Motor neuron (in vitro differentiated cells): ENCODE results near the gene SEPTIN6. TPM values are rescaled to one million over a fixed set of nuclear protein-coding genes. Genes with fewer than 3 reads are reported as not detected.
"Not testable (repeated sequence)": the region's sequence is repeated elsewhere in the genome, so short reads cannot be mapped to it uniquely, and the experiment has no call there.

Experiments used
- ATAC-seq, 8 experiments: fragments of 200-7000 bp; cut with Tn5 transposase; replicated peaks in 6 of 8; 2 replicates each; pipeline ENCODE4 v1.8.0; 2021; ENCODE audit warnings: mild to moderate bottlenecking in 8 of 8, moderate library complexity in 8 of 8
- H3K27ac ChIP-seq, 2 donors: fragments of 250-450 bp; sonication (Bioruptor Pico); 2 replicates each; pipeline ENCODE4 v1.9.0; 2021; ENCODE audit warnings: antibody characterized with exemption in 2 of 2, mild to moderate bottlenecking in 2 of 2, moderate library complexity in 1 of 2
- H3K4me1 ChIP-seq, 2 donors: fragments of 250-450 bp; sonication (Bioruptor Pico); replicated peaks in 1 of 2; 2 replicates each; pipeline ENCODE4 v1.6.1; 2021; ENCODE audit warnings: antibody characterized with exemption in 2 of 2, mild to moderate bottlenecking in 2 of 2, moderate library complexity in 1 of 2
- H3K4me3 ChIP-seq, 5 donors: fragments of 250-450 bp; sonication (Bioruptor Pico); 2 replicates each; pipeline ENCODE4 v1.9.0; 2021; ENCODE audit warnings: antibody characterized with exemption in 5 of 5, mild to moderate bottlenecking in 5 of 5, moderate library complexity in 4 of 5
- WGBS, 10 experiments: fragments of 450-650 bp; shearing (Covaris generic); methylation state at CpG; one replicate each; pipeline ENCODE4 v1.0.0; 2022; 5-methylcytosine and 5-hydroxymethylcytosine counted together
- in situ Hi-C, 9 experiments: fragments of 400-800 bp; cut with MboI; loops; one replicate each; pipeline ENCODE4 v1.15.0; 2021; ENCODE audit warnings: low sequenced_read_pairs in 9 of 9, low pct_unique_long_range_greater_than_20kb in 2 of 9; ENCODE audit not compliant: unreplicated experiment in 9 of 9
- total RNA-seq, 8 experiments: library from RNA; unstranded; fragments of 300-600 nt; gene quantifications; 2 replicates each; pipeline versions ENCODE4 v1.2.3 to v1.2.4, GENCODE V29; 2022

The SEPTIN6 gene
- total RNA-seq, 8 experiments from 2014 or later, result 35.4 to 96.5 (median 68.9) TPM

DNA sequence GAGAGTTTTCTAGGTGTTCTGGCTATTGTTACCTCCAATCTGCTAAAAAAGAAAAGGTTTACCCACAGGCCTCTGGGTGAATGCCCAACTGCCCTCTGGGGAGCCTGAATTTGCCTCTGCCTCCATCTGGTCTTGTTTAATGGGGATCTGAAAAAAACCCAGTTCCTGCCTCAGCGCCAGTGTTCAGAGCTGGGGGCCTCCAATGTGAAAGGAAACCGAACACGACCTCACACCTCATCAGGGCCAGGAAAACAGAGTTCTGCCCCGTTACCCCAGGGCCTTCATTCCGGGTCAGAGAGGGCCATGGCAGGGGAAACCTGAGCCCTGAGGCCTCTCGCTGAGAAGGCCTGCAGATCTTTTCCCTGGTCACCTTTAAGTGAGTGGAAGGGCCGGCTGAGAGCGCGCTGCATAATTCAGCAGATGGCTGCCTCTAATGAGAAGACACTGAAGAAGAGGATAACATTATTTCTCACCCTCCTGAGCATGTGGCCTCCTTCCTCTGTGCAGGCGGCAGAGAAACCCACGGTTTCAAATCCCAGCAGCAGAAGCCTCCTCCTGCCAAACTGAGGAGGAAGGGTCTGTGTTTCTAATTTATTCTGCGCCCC is 6.8 kb downstream of the SEPTIN6 start:
- ATAC-seq, result peak; percentile 15 to 65 (median 46)
- Histone ChIP-seq H3K4me1 (peaks cover 19 to 31% of the 10 kb centered on the region in 2 donors), H3K4me3 (no peak overlapping the region), H3K27ac (peak overlapping the region in 1 of 2 donors; percentile 11)
- WGBS, 10 experiments, result 23 to 80% (median 47%) methylated on average over 1 to 12 of the region's 12 CpGs; no CpG with 5 or more reads in 7 of the 10 experiments
- in situ Hi-C loops, result no loop called here

DNA sequence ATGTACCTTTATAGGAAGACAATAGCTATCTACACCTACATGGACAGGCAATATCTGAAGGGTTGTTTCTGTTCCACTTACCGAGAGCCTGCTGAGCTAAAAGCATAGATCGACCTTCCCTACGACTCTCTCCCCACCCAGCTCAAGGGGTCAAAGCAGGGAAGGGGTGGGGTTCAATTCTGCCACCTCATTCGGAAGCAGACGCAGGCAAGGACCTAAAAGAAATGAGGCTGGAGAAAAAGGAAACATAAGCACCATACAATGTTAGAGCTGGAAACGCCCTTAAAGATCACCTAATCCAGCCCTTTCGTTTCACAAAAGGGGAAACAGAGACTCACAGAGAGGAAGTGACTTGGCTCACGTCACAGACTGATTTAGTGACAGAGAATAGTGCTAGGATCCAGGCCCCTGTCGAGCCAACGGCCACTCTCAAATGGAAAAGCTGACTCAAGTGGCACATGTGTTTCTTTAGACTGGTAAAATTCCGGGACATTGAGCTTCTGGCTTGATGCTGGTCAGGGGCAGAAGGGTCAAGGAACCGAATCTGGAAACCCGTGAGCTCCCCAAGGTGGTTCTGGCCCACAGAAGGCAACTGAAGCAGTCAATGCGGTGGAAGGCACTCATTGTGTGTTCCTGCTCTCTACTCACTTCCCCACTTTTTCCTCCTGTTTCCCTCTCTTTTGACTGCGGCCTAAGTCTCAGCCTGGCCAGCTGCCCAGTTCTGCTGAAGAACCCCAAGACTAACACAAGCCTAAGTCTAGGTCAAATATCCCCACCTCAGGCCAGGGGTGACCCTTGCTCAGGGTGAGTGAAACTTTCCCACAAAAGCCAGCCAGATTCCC is 7.5 kb downstream of the SEPTIN6 start:
- peak in 3 of 8 experiments; percentile 28 to 66 (median 64) for ATAC-seq
- H3K4me3 ChIP-seq, result no peak overlapping the region
- H3K4me1 ChIP-seq, result peaks cover 19 to 31% of the 10 kb centered on the region in 2 donors
- in situ Hi-C loops, result no loop called here
- no peak overlapping the region for H3K27ac ChIP-seq
- 0 to 83% (median 53%) methylated on average over 2 to 10 of the region's 15 CpGs; no CpG with 5 or more reads in 5 of the 10 experiments for WGBS, 10 experiments

DNA sequence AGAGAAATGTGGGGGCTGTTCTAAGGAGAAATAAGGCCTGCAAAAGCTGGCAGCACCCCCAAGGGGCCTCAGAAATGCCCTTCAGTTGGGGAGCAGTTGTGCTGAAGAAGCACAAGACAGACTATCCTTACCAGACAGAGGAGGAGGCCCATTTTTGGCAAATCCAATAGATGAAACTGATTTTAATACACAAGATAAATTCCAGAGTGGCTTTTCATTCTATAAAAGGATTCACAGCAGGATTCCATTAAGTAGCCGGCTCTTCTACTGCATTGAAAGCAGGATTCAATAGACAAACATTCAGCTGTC is 8.1 kb downstream of the SEPTIN6 start:
- H3K4me3 ChIP-seq, result no peak overlapping the region
- H3K4me1 ChIP-seq, result peaks cover 19 to 31% of the 10 kb centered on the region in 2 donors
- in situ Hi-C loops, result no loop called here
- ATAC-seq, result no peak
- no peak overlapping the region for H3K27ac ChIP-seq
- 0 to 40% (median 0%) methylated on average over 1 of the region's 1 CpG; no CpG with 5 or more reads in 7 of the 10 experiments for WGBS, 10 experiments

DNA sequence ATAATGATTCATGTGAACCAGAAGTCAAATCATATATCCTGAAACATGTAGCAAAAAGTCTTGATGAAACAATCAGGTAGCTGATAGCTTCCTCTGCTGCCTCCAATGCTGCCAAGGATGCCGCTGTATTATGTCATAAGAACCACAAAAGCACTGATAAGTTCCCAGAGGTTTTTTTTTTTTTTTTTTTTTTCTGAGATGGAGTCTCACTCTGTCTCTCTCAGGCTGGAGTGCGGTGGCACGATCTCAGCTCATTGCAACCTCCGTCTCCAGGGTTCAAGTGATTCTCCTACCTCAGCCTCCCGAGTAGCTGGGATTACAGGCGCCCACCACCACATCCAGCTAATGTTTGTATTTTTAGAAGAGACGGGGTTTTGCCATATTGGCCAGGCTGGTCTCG is 8.7 kb downstream of the SEPTIN6 start:
- not testable (repeated sequence) for ATAC-seq

DNA sequence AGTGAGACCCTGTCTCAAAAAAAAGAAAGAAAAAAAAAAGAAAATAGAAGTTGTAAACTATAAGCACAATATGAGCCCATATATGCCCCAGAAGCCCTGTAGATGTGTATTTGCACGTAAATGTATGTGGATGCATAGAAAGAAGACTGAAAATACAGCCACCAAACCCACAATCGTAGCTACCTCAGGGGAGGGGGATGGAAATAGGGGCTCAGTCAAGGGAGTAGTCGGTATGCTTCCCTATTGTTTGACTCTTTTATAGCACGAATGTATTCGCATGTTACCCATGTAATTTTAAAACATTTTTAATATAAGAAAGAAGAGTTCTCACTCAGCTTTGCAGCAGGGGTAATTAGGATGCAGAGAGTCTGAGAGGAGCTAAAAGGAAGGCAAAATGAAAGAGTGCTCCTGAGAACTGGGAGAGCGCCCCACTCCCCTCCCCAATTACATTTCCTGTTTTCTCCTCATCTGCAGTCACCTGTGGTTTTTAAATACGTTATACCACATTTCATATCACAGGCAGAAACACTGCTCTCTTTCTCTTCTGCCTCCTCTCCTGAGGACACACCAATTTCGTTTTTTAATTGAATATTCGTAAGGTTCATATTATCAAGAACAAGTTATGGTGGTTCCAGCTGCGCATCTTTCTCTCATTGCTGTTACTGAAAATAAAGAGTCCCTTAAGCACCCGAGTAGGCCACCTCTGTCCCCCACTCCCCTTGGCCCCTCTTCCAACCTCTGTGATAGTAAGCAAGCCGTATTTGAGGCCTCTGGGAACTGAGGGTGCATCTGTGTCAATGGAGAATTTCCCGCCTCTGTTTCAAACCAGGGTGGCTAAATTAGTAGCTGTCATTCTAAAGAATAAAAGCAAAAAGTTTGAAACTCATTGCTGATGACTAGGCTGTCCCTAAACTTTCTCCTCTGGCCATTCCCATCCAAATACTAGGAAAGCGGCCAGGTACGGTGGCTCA is 10.7 kb downstream of the SEPTIN6 start:
- Histone ChIP-seq H3K27ac (no peak overlapping the region), H3K4me3 (no peak overlapping the region), H3K4me1 (peaks cover 19 to 25% of the 10 kb centered on the region in 2 donors)
- no peak for ATAC-seq
- in situ Hi-C loops, result no loop called here
- whole genome bisulfite sequencing, 10 experiments, result 0 to 73% (median 59%) methylated on average over 1 to 12 of the region's 15 CpGs; no CpG with 5 or more reads in 3 of the 10 experiments

More for the DNA sequence above, 8.7 kb downstream of the SEPTIN6 start:
- H3K4me3 ChIP-seq, in situ Hi-C loops, H3K27ac ChIP-seq: not testable (repeated sequence)
- peaks cover 19 to 31% of the 10 kb centered on the region in 2 donors for H3K4me1 ChIP-seq
- WGBS, 10 experiments, result 67 to 100% (median 90%) methylated on average over 1 to 5 of the region's 8 CpGs; no CpG with 5 or more reads in 6 of the 10 experiments

DNA sequence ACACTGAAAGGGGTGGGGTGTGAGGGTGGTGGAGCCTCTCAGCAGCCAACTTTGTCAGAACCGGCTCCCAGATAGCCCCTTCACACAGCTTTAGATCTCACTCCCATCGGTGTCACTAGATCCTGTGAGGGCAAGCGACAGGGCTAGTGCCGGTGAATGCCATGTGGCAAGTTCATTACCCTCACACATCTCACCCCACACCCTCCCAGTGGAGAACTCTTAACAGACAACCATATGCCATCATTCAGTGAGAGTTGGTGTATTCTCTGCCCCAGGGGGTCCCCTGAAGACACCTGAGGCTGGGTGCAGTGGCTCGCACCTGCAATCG is 15.3 kb downstream of the SEPTIN6 start:
- ATAC-seq, result no peak
- in situ Hi-C loops, result no loop called here
- no peaks in the 10 kb centered on the region for H3K4me1 ChIP-seq
- no peak overlapping the region for H3K4me3 ChIP-seq
- H3K27ac ChIP-seq, result no peak overlapping the region
- no CpG with 5 or more reads among the region's 6 CpGs for WGBS, 10 experiments

DNA sequence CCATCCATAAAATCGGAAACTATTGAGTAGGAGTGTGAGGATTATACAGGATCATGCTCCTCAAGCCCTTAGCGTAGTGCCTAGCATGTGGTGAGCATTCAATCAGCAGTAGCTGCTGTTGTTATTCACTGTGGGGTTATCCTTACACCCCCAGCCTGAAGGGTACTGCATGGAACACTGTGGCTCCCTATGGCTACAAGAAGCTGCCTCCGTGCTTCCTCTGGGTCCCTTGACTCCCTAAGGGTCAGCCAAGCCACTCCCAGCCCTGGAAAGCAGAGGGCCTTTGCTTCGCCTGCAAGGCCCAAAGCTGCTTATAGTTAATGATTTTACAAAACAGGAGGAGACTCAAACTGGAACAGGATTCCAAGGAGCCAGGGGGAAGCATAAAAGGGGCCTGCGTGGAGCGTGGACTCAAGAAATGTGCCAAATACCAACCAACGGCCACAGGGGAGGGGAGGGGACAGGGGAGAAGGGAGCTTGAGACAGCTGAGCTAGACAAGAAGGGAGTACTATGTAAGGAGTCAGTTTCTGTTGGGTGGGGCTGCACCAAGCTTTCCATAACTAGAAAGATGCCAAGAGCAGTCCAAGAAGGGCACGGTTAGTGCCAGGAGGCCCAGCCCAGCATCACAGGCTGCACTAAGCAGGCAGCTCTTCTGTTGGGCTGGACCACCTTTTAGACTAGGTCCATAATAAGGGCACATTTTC is 15.9 kb downstream of the SEPTIN6 start:
- ATAC-seq, result peak in 3 of 8 experiments; percentile 41 to 73 (median 64)
- WGBS, 10 experiments, result 0 to 100% (median 43%) methylated on average over 1 to 4 of the region's 8 CpGs; no CpG with 5 or more reads in 5 of the 10 experiments
- in situ Hi-C loops, result no loop called here

DNA sequence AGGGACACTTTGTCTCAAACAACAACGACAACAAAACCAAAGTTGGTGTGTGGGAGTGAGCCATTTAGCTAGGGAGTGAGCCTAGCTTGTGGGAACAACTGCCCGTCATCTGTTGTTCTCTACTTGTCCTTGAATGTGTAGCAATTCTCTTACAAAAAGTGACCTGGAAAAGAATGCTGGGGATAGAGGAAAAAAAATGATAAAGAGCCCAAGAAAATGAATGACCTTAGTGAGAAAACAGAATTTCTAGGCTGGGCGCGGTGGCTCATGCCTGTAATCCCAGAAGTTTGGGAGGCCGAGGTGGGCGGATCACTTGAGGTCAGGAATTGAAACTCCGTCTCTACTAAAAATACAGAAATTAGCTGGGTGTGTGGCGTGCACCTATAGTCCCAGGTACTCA is 19.6 kb downstream of the SEPTIN6 start:
- WGBS, 10 experiments, result 66 to 100% (median 75%) methylated on average over 2 to 4 of the region's 8 CpGs; no CpG with 5 or more reads in 6 of the 10 experiments
- Histone ChIP-seq H3K4me3 (no peak overlapping the region), H3K27ac (no peak overlapping the region), H3K4me1 (no peaks in the 10 kb centered on the region)
- in situ Hi-C loops, result no loop called here
- ATAC-seq, result no peak

More for the DNA sequence above, 15.9 kb downstream of the SEPTIN6 start:
- no peak overlapping the region for H3K4me3 ChIP-seq
- no peak overlapping the region for H3K27ac ChIP-seq
- H3K4me1 ChIP-seq, result no peaks in the 10 kb centered on the region

DNA sequence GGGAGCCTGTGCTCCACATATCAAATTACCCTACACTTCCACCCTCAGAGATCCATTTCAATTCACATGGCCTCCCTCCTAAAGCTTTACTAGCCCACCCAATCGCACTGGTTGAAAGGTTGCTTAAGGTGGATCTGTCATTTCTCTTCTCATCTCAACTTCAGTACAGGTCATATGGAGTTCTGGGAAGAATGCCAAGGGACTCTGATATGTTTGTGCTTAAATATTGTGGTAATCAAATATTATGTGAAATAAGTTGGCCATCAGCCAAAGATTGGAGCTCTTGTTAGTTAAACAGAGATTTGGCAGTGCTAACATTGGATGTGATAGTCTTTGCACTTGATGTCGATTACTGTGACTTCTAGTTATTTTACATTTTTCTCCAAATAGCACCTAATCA is 20.5 kb downstream of the SEPTIN6 start:
- peak in 1 of 8 experiments; percentile 39 for ATAC-seq
- WGBS, 10 experiments, result 17 to 100% (median 65%) methylated on average over 1 to 2 of the region's 2 CpGs; no CpG with 5 or more reads in 7 of the 10 experiments
- Histone ChIP-seq H3K4me1 (no peaks in the 10 kb centered on the region), H3K27ac (no peak overlapping the region), H3K4me3 (no peak overlapping the region)
- in situ Hi-C loops, result no loop called here

DNA sequence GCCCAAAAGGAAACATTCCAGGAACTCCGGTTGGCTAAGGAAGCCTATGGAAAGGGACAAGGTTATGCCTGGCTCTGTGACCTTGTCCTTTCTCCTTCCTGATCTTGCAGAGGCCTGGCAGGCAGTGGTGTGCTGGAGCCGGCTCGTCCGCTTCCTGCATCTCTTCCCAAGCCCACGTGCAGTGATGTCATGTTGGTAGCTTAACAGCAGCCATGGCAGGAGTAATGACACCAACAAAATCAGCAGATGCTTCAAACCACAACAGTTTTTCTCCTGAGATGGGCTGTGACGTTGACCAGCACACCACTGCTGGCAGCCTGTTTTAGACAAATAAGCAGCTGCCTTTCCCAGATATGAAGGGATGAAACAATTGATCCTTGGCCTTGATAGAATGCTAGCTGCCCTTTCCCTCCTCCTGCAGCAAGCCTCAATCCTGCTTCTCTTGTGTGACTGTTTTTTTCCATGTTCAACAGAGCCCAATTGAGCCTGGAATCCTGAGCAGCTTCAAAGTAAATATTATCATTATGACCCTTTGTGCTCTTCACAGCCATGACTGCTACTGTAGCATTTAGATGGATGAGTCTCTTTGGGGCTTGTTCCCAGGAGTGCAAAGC is 23.4 kb downstream of the SEPTIN6 start:
- WGBS, 10 experiments, result 60 to 85% (median 61%) methylated on average over 1 to 6 of the region's 6 CpGs; no CpG with 5 or more reads in 7 of the 10 experiments
- no peaks in the 10 kb centered on the region for H3K4me1 ChIP-seq
- H3K4me3 ChIP-seq, result no peak overlapping the region
- in situ Hi-C loops, result no loop called here
- peak in 2 of 8 experiments; percentile 24 to 75 for ATAC-seq
- H3K27ac ChIP-seq, result no peak overlapping the region

DNA sequence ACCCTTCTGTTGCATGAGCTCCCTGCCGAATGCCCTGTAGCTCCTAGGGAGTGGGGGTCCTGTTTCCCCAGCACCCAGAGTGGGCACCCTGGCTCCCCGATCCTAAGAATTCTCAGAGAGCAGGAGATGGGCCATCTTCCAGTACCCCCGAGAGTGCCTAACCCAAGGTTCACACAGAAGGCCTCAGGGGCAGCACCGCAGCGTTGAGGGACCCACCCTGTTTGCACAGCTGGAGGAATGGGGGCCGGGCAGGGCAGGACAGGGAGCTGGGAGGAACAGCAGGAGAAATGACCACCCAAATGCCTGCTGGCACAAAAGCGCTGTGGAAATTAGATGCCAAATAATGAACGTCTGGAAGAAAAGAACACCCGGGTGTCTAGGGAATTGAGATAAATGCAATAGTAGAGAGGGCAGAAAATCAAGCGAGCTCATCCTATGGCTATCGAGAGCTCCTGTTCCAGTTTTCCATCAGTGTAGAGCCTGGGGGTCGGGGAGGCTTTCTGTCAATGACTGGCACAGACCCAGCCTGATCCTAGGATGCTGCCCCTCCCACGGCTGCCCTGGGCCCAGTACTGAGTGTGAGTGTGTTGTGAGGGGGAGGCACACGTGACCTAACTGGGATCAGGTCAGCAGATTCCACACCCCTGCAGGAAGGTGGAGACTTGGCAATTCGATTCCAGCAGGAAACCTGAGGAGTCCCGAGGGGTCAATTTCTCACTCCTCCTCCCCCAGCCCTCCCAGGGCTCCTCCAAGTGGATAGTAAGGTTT is 25.7 kb downstream of the SEPTIN6 start:
- in situ Hi-C loops, result no loop called here

More for the DNA sequence above, 25.7 kb downstream of the SEPTIN6 start:
- ATAC-seq, result peak in 2 of 8 experiments; percentile 23 to 93
- 45 to 93% (median 60%) methylated on average over 1 to 6 of the region's 16 CpGs; no CpG with 5 or more reads in 5 of the 10 experiments for WGBS, 10 experiments
- no peak overlapping the region for H3K27ac ChIP-seq
- H3K4me1 ChIP-seq, result no peaks in the 10 kb centered on the region
- H3K4me3 ChIP-seq, result no peak overlapping the region
